Endothelial cell of umbilical vein (primary cell): ENCODE measurements around the gene SLC46A1. TPM values are rescaled to one million over a fixed set of nuclear protein-coding genes. Genes with fewer than 3 reads are reported as not detected.

Experiments
- BruUV-seq: library from RNA; stranded (reverse); fragments of 400-500 nt; replicated peaks from 2 replicates; lab custom pipeline; 2021; lab: Mats Ljungman, UMichigan
- CTCF ChIA-PET: fragments of 300-600, 350-600 bp; sonication (Branson Sonifier 250); formaldehyde crosslinking; loops from one replicate; lab custom pipeline; 2021; ENCODE audit warnings: antibody characterized with exemption, inconsistent platforms; lab: Charles Lee
- POLR2A ChIA-PET: fragments of 300-600, 350-600 bp; sonication (Branson Sonifier 250); formaldehyde crosslinking; loops from one replicate; lab custom pipeline; 2021; ENCODE audit warnings: antibody characterized with exemption, inconsistent platforms; lab: Charles Lee
- DNase-seq: peaks from one replicate; pipeline ENCODE4 v3.0.0-alpha.2; 2011; ENCODE audit warnings: low read depth, low spot score
- FAIRE-seq: peaks from 2 replicates; lab custom pipeline; 2011; peaks lifted over from hg19 to GRCh38; lab: Jason Lieb, UNC
- H2AFZ ChIP-seq: 2 replicates; pipeline ENCODE4 v1.6.0; 2012; ENCODE audit warnings: low read depth, low read length, control low read depth, inconsistent platforms
- H3K27ac ChIP-seq: 2 replicates; pipeline ENCODE4 v1.5.1; 2011; ENCODE audit warnings: low read depth, mild to moderate bottlenecking, control low read depth, low read length, moderate library complexity; ENCODE audit not compliant: insufficient read depth
- H3K27me3 ChIP-seq, 2 experiments: 2 replicates each; pipeline versions ENCODE4 v1.6.0 to v1.6.1; 2011; ENCODE audit warnings: low read length in 2 of 2, mixed read lengths in 1 of 2; ENCODE audit not compliant: control insufficient read depth in 2 of 2, insufficient read depth in 2 of 2
- H3K36me3 ChIP-seq, 2 experiments: 2 replicates in 1 of 2; 3 replicates in 1 of 2; pipeline ENCODE4 v1.5.1; 2011; ENCODE audit warnings: low read length in 2 of 2, mild to moderate bottlenecking in 1 of 2, moderate library complexity in 1 of 2; ENCODE audit not compliant: control insufficient read depth in 2 of 2, insufficient read depth in 2 of 2; ENCODE audit errors: extremely low read depth in 1 of 2
- H3K4me1 ChIP-seq: 3 replicates; pipeline ENCODE4 v1.5.1; 2011; ENCODE audit warnings: mild to moderate bottlenecking, low read length; ENCODE audit not compliant: control insufficient read depth, insufficient read depth; ENCODE audit errors: extremely low read depth
- H3K4me2 ChIP-seq: 2 replicates; pipeline ENCODE4 v1.6.1; 2011; ENCODE audit warnings: low read length, control low read depth, mixed read lengths; ENCODE audit not compliant: insufficient read depth
- H3K4me3 ChIP-seq, 3 experiments: fragments of 200-600 bp in 1 of 3; sonication (generic), shearing (Covaris generic) in 1 of 3; replicated peaks in 1 of 3; 2 replicates each; pipeline ENCODE4 v1.5.1; 2011 to 2016; ENCODE audit warnings: control low read depth in 3 of 3, low read length in 3 of 3, mild to moderate bottlenecking in 2 of 3, inconsistent platforms in 1 of 3, low read depth in 1 of 3, moderate library complexity in 1 of 3; ENCODE audit not compliant: insufficient read depth in 1 of 3
- H3K79me2 ChIP-seq: 2 replicates; pipeline ENCODE4 v1.6.0; 2012; ENCODE audit warnings: low read length, inconsistent platforms; ENCODE audit not compliant: control insufficient read depth, insufficient read depth
- H3K9ac ChIP-seq: replicated peaks from 2 replicates; pipeline ENCODE3; 2011; ENCODE audit warnings: low read length, control low read depth; ENCODE audit not compliant: insufficient read depth; ENCODE audit errors: extremely low read depth
- H3K9me1 ChIP-seq: replicated peaks from 3 replicates; pipeline ENCODE4 v1.6.0; 2011; ENCODE audit warnings: mild to moderate bottlenecking, low read length; ENCODE audit not compliant: control insufficient read depth, insufficient read depth; ENCODE audit errors: extremely low read depth
- H3K9me3 ChIP-seq: replicated peaks from 2 replicates; pipeline ENCODE4 v1.5.1; 2012; ENCODE audit warnings: low read length, inconsistent platforms; ENCODE audit not compliant: control insufficient read depth, insufficient read depth
- H4K20me1 ChIP-seq: replicated peaks from 2 replicates; pipeline ENCODE3; 2011; ENCODE audit warnings: mild to moderate bottlenecking, low read length; ENCODE audit not compliant: control insufficient read depth, insufficient read depth; ENCODE audit errors: extremely low read depth
- EZH2 ChIP-seq: IDR thresholded peaks from 2 replicates; pipeline ENCODE4 v1.6.1; 2012; ENCODE audit warnings: borderline replicate concordance, low read depth, mild to moderate bottlenecking, moderate library complexity, low read length, inconsistent platforms; ENCODE audit not compliant: severe bottlenecking
- FOS ChIP-seq: IDR thresholded peaks from 2 replicates; pipeline ENCODE4 v1.6.1; 2011; ENCODE audit warnings: mild to moderate bottlenecking, low read length, moderate library complexity, borderline replicate concordance; ENCODE audit not compliant: insufficient read depth
- GATA2 ChIP-seq: IDR thresholded peaks from 2 replicates; pipeline ENCODE4 v1.7.0; 2011; ENCODE audit warnings: low read depth, mild to moderate bottlenecking, moderate library complexity, mixed read lengths, low read length; ENCODE audit not compliant: insufficient read length, insufficient read depth
- JUN ChIP-seq: IDR thresholded peaks from 2 replicates; pipeline ENCODE4 v1.6.1; 2011; ENCODE audit warnings: borderline replicate concordance, low read depth; ENCODE audit not compliant: insufficient read length, insufficient read depth
- MYC ChIP-seq: IDR thresholded peaks from one replicate; pipeline ENCODE4 v1.6.1; 2011; ENCODE audit warnings: mild to moderate bottlenecking, low read depth, low read length
- POLR2A ChIP-seq: IDR thresholded peaks from 2 replicates; pipeline ENCODE4 v1.6.1; 2012; ENCODE audit warnings: low read depth, mild to moderate bottlenecking, control low read depth, low read length
- POLR2AphosphoS5 ChIP-seq: IDR thresholded peaks from 2 replicates; pipeline ENCODE4 v1.6.1; 2012; ENCODE audit warnings: low read depth, mild to moderate bottlenecking, control low read depth, low read length, moderate library complexity; ENCODE audit not compliant: insufficient read depth
- dilution Hi-C: fragments of 300-500 bp; cut with MboI; formaldehyde crosslinking; loops from one replicate; pipeline ENCODE4 v1.15.0; 2019; ENCODE audit warnings: low sequenced_read_pairs; ENCODE audit not compliant: extremely low pct_ligation_motif_present
- intact Hi-C: fragments of 100-400 bp; cut with micrococcal nuclease; formaldehyde crosslinking; loops from one replicate; pipeline ENCODE4 v1.10.0; 2022
- polyA plus RNA-seq, 4 experiments: library from polyadenylated mRNA; depleted of rRNA in 3 of 4; stranded (reverse) in 3 of 4; unstranded in 1 of 4; fragments of >200 nt; gene quantifications; 2 replicates each; pipeline versions ENCODE4 v1.2.1 to v1.2.3, GENCODE V29; 2011 to 2012; ENCODE audit warnings: missing spikeins in 1 of 4
- total RNA-seq: library from RNA; stranded (reverse); gene quantifications from 2 replicates; pipeline ENCODE4 v1.2.3, GENCODE V29; 2021
- TF ChIP-seq, protein P1 (sequence below), 2 donors: IDR thresholded peaks; 1 replicate in 1 of 2; 2 replicates in 1 of 2; pipeline ENCODE4 v1.5.1; 2011; ENCODE audit warnings: low read length in 2 of 2, mild to moderate bottlenecking in 2 of 2, moderate library complexity in 2 of 2, control low read depth in 1 of 2, inconsistent platforms in 1 of 2, low read depth in 1 of 2; ENCODE audit not compliant: insufficient read depth in 1 of 2; ENCODE audit errors: extremely low read depth in 1 of 2
- TF ChIP-seq, protein P2 (sequence below): IDR thresholded peaks from 2 replicates; pipeline ENCODE4 v1.6.1; 2011; ENCODE audit not compliant: insufficient read depth, insufficient read length

SLC46A1 gene
- total and polyA plus RNA-seq, 2 donors (not counting 3 experiments of a cell fraction or from before 2014, with no cell fraction given), result 2.6 to 4.1 TPM

DNA sequence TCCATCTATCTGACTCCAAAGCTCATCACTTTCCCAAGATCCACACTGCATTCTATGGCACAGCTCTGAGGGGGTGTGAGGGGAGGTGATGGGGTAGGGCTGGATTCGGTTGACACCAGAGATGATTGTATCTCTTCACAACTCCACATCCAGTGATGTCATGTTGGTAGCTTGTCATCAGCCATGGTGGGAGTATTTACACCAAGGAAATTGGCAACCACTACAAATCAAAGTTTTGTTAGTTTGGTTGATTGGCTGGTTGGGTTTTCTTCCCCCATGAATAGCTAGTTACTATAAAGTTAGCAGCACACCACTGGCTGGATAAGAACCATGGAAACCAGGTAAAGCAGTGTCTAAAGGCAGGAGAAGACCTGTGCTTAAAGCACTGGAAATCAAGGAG, 15.0 kb downstream of the SLC46A1 start:
- H3K9me3 ChIP-seq, result no peaks in the 10 kb centered on the region
- no peak overlapping the region for H3K9ac ChIP-seq
- ChIA-PET POLR2A (no interaction called here), CTCF (interaction anchor here (1.9 kb wide), 1 partner anchor 25 kb away, joined by 11 read pairs; no protein-coding TSS in a partner anchor)
- DNase-seq (no peak), FAIRE-seq (no peak)
- H3K79me2 ChIP-seq, result no peaks in the 10 kb centered on the region
- TF ChIP-seq, protein P1, sequence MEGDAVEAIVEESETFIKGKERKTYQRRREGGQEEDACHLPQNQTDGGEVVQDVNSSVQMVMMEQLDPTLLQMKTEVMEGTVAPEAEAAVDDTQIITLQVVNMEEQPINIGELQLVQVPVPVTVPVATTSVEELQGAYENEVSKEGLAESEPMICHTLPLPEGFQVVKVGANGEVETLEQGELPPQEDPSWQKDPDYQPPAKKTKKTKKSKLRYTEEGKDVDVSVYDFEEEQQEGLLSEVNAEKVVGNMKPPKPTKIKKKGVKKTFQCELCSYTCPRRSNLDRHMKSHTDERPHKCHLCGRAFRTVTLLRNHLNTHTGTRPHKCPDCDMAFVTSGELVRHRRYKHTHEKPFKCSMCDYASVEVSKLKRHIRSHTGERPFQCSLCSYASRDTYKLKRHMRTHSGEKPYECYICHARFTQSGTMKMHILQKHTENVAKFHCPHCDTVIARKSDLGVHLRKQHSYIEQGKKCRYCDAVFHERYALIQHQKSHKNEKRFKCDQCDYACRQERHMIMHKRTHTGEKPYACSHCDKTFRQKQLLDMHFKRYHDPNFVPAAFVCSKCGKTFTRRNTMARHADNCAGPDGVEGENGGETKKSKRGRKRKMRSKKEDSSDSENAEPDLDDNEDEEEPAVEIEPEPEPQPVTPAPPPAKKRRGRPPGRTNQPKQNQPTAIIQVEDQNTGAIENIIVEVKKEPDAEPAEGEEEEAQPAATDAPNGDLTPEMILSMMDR (IDR thresholded peaks at IDR 0.05; ENCODE audit: extremely low read depth in 1 of 2, insufficient read depth in 1 of 2, low read depth in 1 of 2, low read length in 2 of 2), result no peak
- TF ChIP-seq POLR2A, result no peak
- no peak for TF ChIP-seq EZH2
- no peak for TF ChIP-seq GATA2
- TF ChIP-seq JUN, result no peak
- no peak for TF ChIP-seq POLR2AphosphoS5
- no peak for TF ChIP-seq MYC
- TF ChIP-seq FOS, result no peak
- TF ChIP-seq, protein P2, sequence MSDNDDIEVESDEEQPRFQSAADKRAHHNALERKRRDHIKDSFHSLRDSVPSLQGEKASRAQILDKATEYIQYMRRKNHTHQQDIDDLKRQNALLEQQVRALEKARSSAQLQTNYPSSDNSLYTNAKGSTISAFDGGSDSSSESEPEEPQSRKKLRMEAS, result no peak
- H3K27me3 ChIP-seq, result no peaks in the 10 kb centered on the region
- no peak overlapping the region for H2AFZ ChIP-seq
- H4K20me1 ChIP-seq, result no peaks in the 10 kb centered on the region
- H3K36me3 ChIP-seq, result peaks cover 0 to 2% of the 10 kb centered on the region in 2 experiments
- peaks cover 4% of the 10 kb centered on the region for H3K4me1 ChIP-seq
- dilution Hi-C loops (no loop called here), intact Hi-C loops (no loop called here)
- no TSS peak for BruUV-seq
- H3K9me1 ChIP-seq, result no peaks in the 10 kb centered on the region
- H3K27ac ChIP-seq, result no peak overlapping the region
- H3K4me3 ChIP-seq, result no peak overlapping the region
- no peak overlapping the region for H3K4me2 ChIP-seq
